HL-60 (cell line): ENCODE results near the gene GNG12.

ENCODE experiments used
- DNase-seq, 2 experiments: peaks; one replicate each; pipeline ENCODE4 v3.0.0-alpha.2; 2010 to 2020; ENCODE audit warnings: low read depth in 1 of 2, low spot score in 1 of 2
- H3K27ac ChIP-seq: fragments of 250-450 bp; sonication (Bioruptor Pico); replicated peaks from 2 replicates; pipeline ENCODE4 v1.5.1; 2020; ENCODE audit warnings: mild to moderate bottlenecking, moderate library complexity
- H3K27me3 ChIP-seq: fragments of 250-450 bp; sonication (Bioruptor Pico); 2 replicates; pipeline ENCODE4 v1.5.1; 2021; ENCODE audit warnings: mild to moderate bottlenecking, moderate library complexity; ENCODE audit not compliant: insufficient read depth, poor library complexity, severe bottlenecking
- H3K4me3 ChIP-seq: replicated peaks from 2 replicates; pipeline ENCODE4 v1.5.1; 2011; ENCODE audit warnings: mild to moderate bottlenecking, control low read depth, low read length; ENCODE audit not compliant: insufficient read depth
- GABPA ChIP-seq: IDR thresholded peaks from 2 replicates; pipeline ENCODE4 v1.6.1; 2012; ENCODE audit warnings: low read depth
- POLR2AphosphoS5 ChIP-seq: IDR thresholded peaks from 2 replicates; pipeline ENCODE4 v1.6.1; 2012; ENCODE audit warnings: low read depth
- SPI1 ChIP-seq: IDR thresholded peaks from 2 replicates; pipeline ENCODE4 v1.6.1; 2012; ENCODE audit warnings: low read depth, mild to moderate bottlenecking, borderline replicate concordance
- TF ChIP-seq, protein P1 (sequence below): IDR thresholded peaks from one replicate; pipeline ENCODE4 v1.5.1; 2011; ENCODE audit warnings: low read length, control low read depth, inconsistent platforms; ENCODE audit not compliant: insufficient read depth
- TF ChIP-seq, protein P2 (sequence below): IDR thresholded peaks from 2 replicates; pipeline ENCODE4 v1.6.1; 2012; ENCODE audit warnings: low read depth; ENCODE audit not compliant: insufficient replicate concordance

The GNG12 gene

DNA sequence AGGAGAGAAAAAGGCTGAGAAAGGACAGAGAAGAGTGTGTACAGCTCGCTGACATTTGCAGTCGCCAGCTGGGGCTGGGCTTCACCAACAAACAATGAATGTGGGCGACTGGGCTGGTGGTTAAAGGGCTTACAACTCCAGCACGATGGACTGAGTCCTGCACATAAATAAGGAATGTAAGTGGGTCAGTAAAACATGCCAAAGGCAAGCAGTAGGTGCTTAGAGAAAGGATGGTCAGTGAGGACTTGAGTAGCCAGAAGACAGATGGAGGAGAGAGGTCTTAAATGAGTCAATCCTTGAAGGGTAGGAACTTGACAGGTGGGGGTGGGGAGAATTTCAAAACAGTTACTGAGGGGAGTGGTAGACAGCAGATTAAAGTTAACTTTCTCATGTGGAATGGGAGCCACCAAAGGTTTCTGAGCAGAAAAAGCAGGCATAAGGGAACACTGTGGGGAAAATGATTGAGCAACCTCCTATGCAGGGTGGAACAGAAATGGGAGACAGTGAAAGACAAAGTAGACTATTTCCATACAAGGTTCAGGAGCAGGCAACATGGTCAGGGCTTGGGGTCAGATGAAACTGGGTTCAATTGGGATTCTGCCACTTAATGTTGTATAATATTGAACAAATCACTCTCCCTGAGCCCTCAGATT lies 110.8 kb downstream of the GNG12 start:
- no peak overlapping the region for H3K27ac ChIP-seq
- no peaks in the 10 kb centered on the region for H3K27me3 ChIP-seq
- no peak overlapping the region for H3K4me3 ChIP-seq
- no peak for DNase-seq
- TF ChIP-seq GABPA (no peak), SPI1 (no peak)
- TF ChIP-seq, protein P1, sequence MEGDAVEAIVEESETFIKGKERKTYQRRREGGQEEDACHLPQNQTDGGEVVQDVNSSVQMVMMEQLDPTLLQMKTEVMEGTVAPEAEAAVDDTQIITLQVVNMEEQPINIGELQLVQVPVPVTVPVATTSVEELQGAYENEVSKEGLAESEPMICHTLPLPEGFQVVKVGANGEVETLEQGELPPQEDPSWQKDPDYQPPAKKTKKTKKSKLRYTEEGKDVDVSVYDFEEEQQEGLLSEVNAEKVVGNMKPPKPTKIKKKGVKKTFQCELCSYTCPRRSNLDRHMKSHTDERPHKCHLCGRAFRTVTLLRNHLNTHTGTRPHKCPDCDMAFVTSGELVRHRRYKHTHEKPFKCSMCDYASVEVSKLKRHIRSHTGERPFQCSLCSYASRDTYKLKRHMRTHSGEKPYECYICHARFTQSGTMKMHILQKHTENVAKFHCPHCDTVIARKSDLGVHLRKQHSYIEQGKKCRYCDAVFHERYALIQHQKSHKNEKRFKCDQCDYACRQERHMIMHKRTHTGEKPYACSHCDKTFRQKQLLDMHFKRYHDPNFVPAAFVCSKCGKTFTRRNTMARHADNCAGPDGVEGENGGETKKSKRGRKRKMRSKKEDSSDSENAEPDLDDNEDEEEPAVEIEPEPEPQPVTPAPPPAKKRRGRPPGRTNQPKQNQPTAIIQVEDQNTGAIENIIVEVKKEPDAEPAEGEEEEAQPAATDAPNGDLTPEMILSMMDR = no peak

DNA sequence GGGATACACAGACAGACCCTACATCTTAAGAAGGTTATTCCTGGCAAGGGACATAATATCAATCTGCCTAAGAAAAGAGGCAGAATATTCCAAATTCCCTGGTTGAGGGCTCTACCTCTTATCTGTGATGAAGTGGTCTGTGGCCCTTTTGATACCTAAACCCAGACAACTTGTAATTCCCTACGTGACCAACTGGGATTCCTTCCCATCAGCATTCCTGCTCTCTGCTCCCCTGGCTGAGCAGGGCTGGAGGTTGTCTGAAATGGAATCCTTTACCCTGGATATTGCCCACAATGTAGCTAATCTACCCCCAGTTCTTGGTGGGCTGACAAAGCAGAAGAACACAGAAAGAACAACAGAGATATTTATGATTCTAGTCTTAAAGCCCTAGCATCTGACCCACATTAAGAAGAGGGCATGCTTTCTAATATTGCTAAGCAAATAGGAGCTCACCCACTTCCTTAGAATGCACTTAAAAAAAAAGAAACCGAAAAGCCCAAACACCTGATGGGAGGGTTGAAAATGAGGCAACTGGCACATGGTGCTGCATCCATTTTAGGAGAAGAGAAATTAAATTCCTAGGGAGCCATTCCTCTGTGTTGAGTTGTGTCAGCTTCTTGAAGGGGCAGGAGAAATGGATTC lies 111.5 kb downstream of the GNG12 start:
- no peak for TF ChIP-seq GABPA

DNA sequence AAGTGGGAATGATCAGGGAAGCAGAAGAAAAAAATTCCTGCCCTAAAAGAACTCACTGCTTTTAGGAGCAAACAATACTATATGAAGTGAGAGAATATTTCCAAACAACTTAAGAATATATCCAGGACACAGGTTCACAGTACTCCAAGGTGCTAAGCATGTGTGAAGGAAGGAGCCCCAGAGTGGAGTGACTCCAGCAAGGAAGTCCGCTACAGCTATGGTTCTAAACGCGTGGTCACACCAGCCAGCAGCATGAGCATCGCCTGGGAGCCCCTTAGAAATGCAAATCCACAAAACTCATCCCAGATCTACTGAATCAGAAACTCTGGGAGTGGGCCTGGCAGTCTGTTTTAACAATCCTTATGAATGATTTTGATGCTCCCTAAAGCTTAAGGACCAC lies 112.2 kb downstream of the GNG12 start:
- no peak overlapping the region for H3K27ac ChIP-seq

More for the DNA sequence above, 111.5 kb downstream of the GNG12 start:
- H3K27me3 ChIP-seq = no peaks in the 10 kb centered on the region
- no peak for DNase-seq
- H3K4me3 ChIP-seq = no peak overlapping the region
- no peak overlapping the region for H3K27ac ChIP-seq

DNA sequence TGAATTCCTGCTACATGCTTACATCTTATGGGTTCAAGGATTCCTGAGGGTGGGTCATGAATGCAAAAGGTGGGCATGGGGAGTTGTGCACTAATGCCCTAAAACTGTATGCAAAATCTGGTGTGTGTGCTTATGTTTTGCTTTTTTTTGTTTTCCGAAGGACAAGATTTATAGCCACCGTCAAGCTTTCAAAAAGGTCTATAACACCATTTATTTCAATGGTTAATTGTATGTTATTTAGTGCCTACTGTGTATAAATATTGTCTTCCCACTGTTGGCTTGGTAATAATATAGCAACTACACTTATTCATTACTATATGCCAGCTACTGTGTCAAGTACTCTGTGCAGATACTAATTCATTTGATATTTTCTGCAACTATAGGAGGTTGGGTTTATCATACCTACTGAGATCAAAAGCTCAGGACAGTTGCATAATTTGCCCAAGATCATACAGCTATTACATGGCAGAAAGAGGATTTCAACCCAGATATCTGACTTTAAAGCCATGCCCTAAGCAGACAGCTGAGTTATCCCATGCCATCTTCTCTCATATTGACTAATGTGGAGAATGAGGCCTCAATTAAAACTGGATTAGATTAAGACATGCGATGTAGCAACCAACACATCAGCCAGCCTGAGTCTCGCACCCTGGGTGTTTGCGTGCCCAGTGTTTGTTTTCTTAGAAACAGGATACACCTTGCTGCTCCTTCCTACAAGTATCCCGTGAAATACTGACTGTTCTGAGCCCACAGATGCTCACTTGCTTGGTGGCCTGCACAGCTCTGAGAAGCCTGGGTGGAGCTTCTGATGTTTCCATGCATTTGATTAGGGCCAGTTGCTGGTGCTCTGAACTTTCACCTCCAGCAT lies 113.7 kb downstream of the GNG12 start:
- Histone ChIP-seq H3K27me3 (no peaks in the 10 kb centered on the region), H3K4me3 (no peak overlapping the region), H3K27ac (no peak overlapping the region)
- DNase-seq = no peak
- TF ChIP-seq, protein P1 = no peak
- TF ChIP-seq POLR2AphosphoS5 (no peak), GABPA (no peak), SPI1 (no peak)
- TF ChIP-seq, protein P2, sequence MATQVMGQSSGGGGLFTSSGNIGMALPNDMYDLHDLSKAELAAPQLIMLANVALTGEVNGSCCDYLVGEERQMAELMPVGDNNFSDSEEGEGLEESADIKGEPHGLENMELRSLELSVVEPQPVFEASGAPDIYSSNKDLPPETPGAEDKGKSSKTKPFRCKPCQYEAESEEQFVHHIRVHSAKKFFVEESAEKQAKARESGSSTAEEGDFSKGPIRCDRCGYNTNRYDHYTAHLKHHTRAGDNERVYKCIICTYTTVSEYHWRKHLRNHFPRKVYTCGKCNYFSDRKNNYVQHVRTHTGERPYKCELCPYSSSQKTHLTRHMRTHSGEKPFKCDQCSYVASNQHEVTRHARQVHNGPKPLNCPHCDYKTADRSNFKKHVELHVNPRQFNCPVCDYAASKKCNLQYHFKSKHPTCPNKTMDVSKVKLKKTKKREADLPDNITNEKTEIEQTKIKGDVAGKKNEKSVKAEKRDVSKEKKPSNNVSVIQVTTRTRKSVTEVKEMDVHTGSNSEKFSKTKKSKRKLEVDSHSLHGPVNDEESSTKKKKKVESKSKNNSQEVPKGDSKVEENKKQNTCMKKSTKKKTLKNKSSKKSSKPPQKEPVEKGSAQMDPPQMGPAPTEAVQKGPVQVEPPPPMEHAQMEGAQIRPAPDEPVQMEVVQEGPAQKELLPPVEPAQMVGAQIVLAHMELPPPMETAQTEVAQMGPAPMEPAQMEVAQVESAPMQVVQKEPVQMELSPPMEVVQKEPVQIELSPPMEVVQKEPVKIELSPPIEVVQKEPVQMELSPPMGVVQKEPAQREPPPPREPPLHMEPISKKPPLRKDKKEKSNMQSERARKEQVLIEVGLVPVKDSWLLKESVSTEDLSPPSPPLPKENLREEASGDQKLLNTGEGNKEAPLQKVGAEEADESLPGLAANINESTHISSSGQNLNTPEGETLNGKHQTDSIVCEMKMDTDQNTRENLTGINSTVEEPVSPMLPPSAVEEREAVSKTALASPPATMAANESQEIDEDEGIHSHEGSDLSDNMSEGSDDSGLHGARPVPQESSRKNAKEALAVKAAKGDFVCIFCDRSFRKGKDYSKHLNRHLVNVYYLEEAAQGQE = no peak

More for the DNA sequence above, 112.2 kb downstream of the GNG12 start:
- H3K27me3 ChIP-seq = no peaks in the 10 kb centered on the region
- H3K4me3 ChIP-seq = no peak overlapping the region
- no peak for DNase-seq
- TF ChIP-seq, protein P2 = no peak
- TF ChIP-seq, protein P1 = no peak
- no peak for TF ChIP-seq GABPA
